Ishikawa (cell line): ENCODE measurements around the gene ZNF609.

Source experiments
- CEBPB ChIP-seq: IDR thresholded peaks from 2 replicates; pipeline ENCODE4 v1.6.1; 2012
- CREB1 ChIP-seq: IDR thresholded peaks from 2 replicates; pipeline ENCODE4 v1.6.1; 2012; ENCODE audit warnings: low read depth
- EGR1 ChIP-seq: IDR thresholded peaks from 2 replicates; pipeline ENCODE4 v1.6.1; 2012
- EP300 ChIP-seq: IDR thresholded peaks from 2 replicates; pipeline ENCODE4 v1.6.1; 2012; ENCODE audit warnings: borderline replicate concordance
- FOXM1 ChIP-seq: IDR thresholded peaks from 2 replicates; pipeline ENCODE4 v1.6.1; 2012; ENCODE audit warnings: low read depth, borderline replicate concordance
- MAX ChIP-seq: IDR thresholded peaks from 2 replicates; pipeline ENCODE4 v1.6.1; 2012
- NFIC ChIP-seq: IDR thresholded peaks from 2 replicates; pipeline ENCODE4 v1.6.1; 2012
- RAD21 ChIP-seq: IDR thresholded peaks from 2 replicates; pipeline ENCODE4 v1.6.1; 2012; ENCODE audit warnings: low read depth
- REST ChIP-seq: IDR thresholded peaks from 2 replicates; pipeline ENCODE4 v1.6.1; 2012; ENCODE audit warnings: low read depth, mild to moderate bottlenecking
- TAF1 ChIP-seq: IDR thresholded peaks from 2 replicates; pipeline ENCODE4 v1.6.1; 2012; ENCODE audit warnings: low read depth, mild to moderate bottlenecking
- TCF12 ChIP-seq: IDR thresholded peaks from 2 replicates; pipeline ENCODE4 v1.6.1; 2012; ENCODE audit warnings: low read depth
- TEAD4 ChIP-seq: IDR thresholded peaks from 2 replicates; pipeline ENCODE4 v1.6.1; 2012
- YY1 ChIP-seq: IDR thresholded peaks from 2 replicates; pipeline ENCODE4 v1.6.1; 2012; ENCODE audit warnings: low read depth
- ZBTB7A ChIP-seq: IDR thresholded peaks from 2 replicates; pipeline ENCODE4 v1.6.1; 2012; ENCODE audit warnings: low read depth
- TF ChIP-seq, protein P1 (sequence below): IDR thresholded peaks from 2 replicates; pipeline ENCODE4 v1.6.1; 2012

ZNF609 gene

GRCh38 chr15:64583983-64584382, 123.6 kb downstream of the ZNF609 start:
- TF ChIP-seq CEBPB (no peak), TCF12 (no peak), REST (no peak), NFIC (no peak), EP300 (no peak), CREB1 (no peak)

- TF ChIP-seq FOXM1 (no peak), EP300 (no peak), TCF12 (no peak), CEBPB (no peak), CREB1 (no peak), EGR1 (no peak), MAX (no peak), ZBTB7A (no peak), RAD21 (no peak), REST (no peak), TEAD4 (no peak), TAF1 (no peak), NFIC (no peak), YY1 (no peak)
- TF ChIP-seq, protein P1, sequence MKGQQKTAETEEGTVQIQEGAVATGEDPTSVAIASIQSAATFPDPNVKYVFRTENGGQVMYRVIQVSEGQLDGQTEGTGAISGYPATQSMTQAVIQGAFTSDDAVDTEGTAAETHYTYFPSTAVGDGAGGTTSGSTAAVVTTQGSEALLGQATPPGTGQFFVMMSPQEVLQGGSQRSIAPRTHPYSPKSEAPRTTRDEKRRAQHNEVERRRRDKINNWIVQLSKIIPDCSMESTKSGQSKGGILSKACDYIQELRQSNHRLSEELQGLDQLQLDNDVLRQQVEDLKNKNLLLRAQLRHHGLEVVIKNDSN = no peak
Measured at GRCh38 chr15:64586259-64586870, 126.0 kb downstream of the ZNF609 start.

DNA sequence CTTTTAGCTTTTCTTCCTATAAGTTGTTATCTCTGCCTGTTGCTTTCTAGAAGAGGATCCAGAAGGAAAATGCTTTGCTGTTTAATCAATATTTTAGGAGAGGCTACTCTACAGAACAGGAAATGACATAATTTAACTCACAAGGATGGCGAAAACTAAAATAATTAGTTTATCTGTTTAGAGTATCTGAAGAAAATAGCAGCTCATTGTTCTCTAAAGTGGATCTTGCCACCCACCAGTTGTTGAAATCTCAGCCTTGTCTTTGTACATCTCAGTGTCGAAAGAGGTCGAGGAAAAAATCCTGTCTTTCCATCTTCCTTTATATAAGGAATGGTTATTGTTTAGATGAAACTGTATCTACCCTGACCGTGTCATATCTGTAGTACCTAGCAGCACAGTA, 126.6 kb downstream of the ZNF609 start:
- TF ChIP-seq NFIC (no peak), RAD21 (no peak), FOXM1 (no peak), CEBPB (no peak)
- TF ChIP-seq, protein P1 = no peak

- no peak for TF ChIP-seq FOXM1
- TF ChIP-seq, protein P1 = no peak
- no peak for TF ChIP-seq TEAD4
- TF ChIP-seq TAF1 = no peak
- no peak for TF ChIP-seq NFIC
- TF ChIP-seq TCF12 = no peak
- no peak for TF ChIP-seq CEBPB
- no peak for TF ChIP-seq RAD21
- TF ChIP-seq EP300 = no peak
- TF ChIP-seq YY1 = no peak
- TF ChIP-seq REST = no peak
- no peak for TF ChIP-seq CREB1
- TF ChIP-seq ZBTB7A = no peak
- no peak for TF ChIP-seq EGR1
- TF ChIP-seq MAX = no peak
Measured at GRCh38 chr15:64589435-64590084, 129.2 kb downstream of the ZNF609 start.
